ENCODE data around the gene MT1A.

DNA sequence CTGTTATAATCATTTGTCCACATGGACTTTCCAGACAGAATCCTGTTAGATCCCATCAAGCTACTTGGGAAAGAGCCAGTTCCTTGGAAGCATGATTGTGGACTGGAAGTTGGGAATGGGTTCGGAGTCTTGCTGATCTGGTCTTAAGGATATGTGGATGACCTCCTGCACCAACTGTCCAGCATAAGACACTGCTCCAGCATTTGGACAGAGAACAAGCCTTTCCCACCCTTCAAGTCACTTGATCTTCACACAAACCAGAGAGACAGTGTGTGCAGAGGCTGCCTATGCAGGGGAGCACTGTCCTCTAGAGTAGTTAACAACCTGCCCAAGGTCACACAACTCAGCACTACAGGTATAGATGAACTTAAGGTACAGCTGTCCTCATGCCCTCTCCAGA is 7.4 kb downstream of the MT1A start:
- TF ChIP-seq SRF (IDR thresholded peaks at IDR 0.05; ENCODE audit: low read depth, low read length): no peak
- TF ChIP-seq GABPA (IDR thresholded peaks at IDR 0.05; ENCODE audit: borderline replicate concordance, insufficient read depth, low read length): no peak

Measured in H1 (cell line).